SK-N-SH treated with all-trans-retinoic acid at 6 μM for 48 hours (cell line): ENCODE measurements around the gene ASPRV1.

Experiments used
- ATAC-seq: fragments of 200-7000 bp; cut with Tn5 transposase; 3 replicates; pipeline ENCODE4 v1.9.1; 2020; ENCODE audit warnings: mild to moderate bottlenecking, moderate library complexity
- BACH2 ChIP-seq: fragments of 250-450 bp; sonication (Bioruptor Pico); IDR thresholded peaks from 2 replicates; pipeline ENCODE4 v1.9.0; 2021; ENCODE audit warnings: mild to moderate bottlenecking, borderline replicate concordance
- CREB5 ChIP-seq: fragments of 250-450 bp; sonication (Bioruptor Pico); IDR thresholded peaks from 2 replicates; pipeline ENCODE4 v1.5.1; 2020; ENCODE audit warnings: low read depth, mild to moderate bottlenecking, moderate library complexity
- CSDC2 ChIP-seq: fragments of 250-450 bp; sonication (Bioruptor Pico); IDR thresholded peaks from 2 replicates; pipeline ENCODE4 v1.5.0; 2020; ENCODE audit warnings: mild to moderate bottlenecking, moderate library complexity
- CSRNP3 ChIP-seq: fragments of 250-450 bp; sonication (Bioruptor Pico); IDR thresholded peaks from 2 replicates; pipeline ENCODE4 v1.5.1; 2021; ENCODE audit warnings: mild to moderate bottlenecking, moderate library complexity
- ESRRG ChIP-seq: fragments of 250-450 bp; sonication (Bioruptor Pico); IDR thresholded peaks from 2 replicates; pipeline ENCODE4 v1.6.1; 2021; ENCODE audit warnings: mild to moderate bottlenecking
- GLIS3 ChIP-seq: fragments of 250-450 bp; sonication (Bioruptor Pico); IDR thresholded peaks from 2 replicates; pipeline ENCODE4 v1.5.0; 2020; ENCODE audit warnings: mild to moderate bottlenecking, moderate library complexity
- ISL1 ChIP-seq: fragments of 250-450 bp; sonication (Bioruptor Pico); IDR thresholded peaks from 2 replicates; pipeline ENCODE4 v2.1.2; 2022; ENCODE audit warnings: mild to moderate bottlenecking, moderate library complexity
- OSR1 ChIP-seq: fragments of 250-450 bp; sonication (Bioruptor Pico); IDR thresholded peaks from 2 replicates; pipeline ENCODE4 v1.8.0; 2022; ENCODE audit warnings: moderate library complexity, mild to moderate bottlenecking, inconsistent platforms
- PATZ1 ChIP-seq: fragments of 250-450 bp; sonication (Bioruptor Pico); IDR thresholded peaks from 2 replicates; pipeline ENCODE4 v1.8.0; 2020; ENCODE audit warnings: mild to moderate bottlenecking, moderate library complexity, borderline replicate concordance
- POU6F1 ChIP-seq: fragments of 250-450 bp; sonication (Bioruptor Pico); IDR thresholded peaks from 2 replicates; pipeline ENCODE4 v1.8.0; 2021; ENCODE audit warnings: low read depth, mild to moderate bottlenecking, moderate library complexity, borderline replicate concordance
- PPARA ChIP-seq: fragments of 250-450 bp; sonication (Bioruptor Pico); IDR thresholded peaks from 2 replicates; pipeline ENCODE4 v1.5.0; 2020; ENCODE audit warnings: mild to moderate bottlenecking, borderline replicate concordance
- RARB ChIP-seq: fragments of 250-450 bp; sonication (Bioruptor Pico); IDR thresholded peaks from 2 replicates; pipeline ENCODE4 v1.8.0; 2021; ENCODE audit warnings: mild to moderate bottlenecking, moderate library complexity
- SNAI2 ChIP-seq: fragments of 250-450 bp; sonication (Bioruptor Pico); IDR thresholded peaks from 2 replicates; pipeline ENCODE4 v1.5.0; 2020; ENCODE audit warnings: mild to moderate bottlenecking, moderate library complexity
- TCF4 ChIP-seq: fragments of 250-450 bp; sonication (Bioruptor Pico); IDR thresholded peaks from 2 replicates; pipeline ENCODE4 v1.8.0; 2021; ENCODE audit warnings: mild to moderate bottlenecking, moderate library complexity, borderline replicate concordance
- TSHZ2 ChIP-seq: fragments of 250-450 bp; sonication (Bioruptor Pico); IDR thresholded peaks from 2 replicates; pipeline ENCODE4 v1.5.0; 2020; ENCODE audit warnings: mild to moderate bottlenecking, moderate library complexity
- ZC3H10 ChIP-seq: fragments of 250-450 bp; sonication (Bioruptor Pico); IDR thresholded peaks from 2 replicates; pipeline ENCODE4 v1.5.1; 2021; ENCODE audit warnings: mild to moderate bottlenecking, moderate library complexity
- ZFP3 ChIP-seq: fragments of 250-450 bp; sonication (Bioruptor Pico); IDR thresholded peaks from 2 replicates; pipeline ENCODE4 v1.5.0; 2020; ENCODE audit warnings: mild to moderate bottlenecking, moderate library complexity
- ZFP30 ChIP-seq: fragments of 450-650 bp; formaldehyde crosslinking; IDR thresholded peaks from 2 replicates; pipeline ENCODE4 v1.5.0; 2022; ENCODE audit warnings: mild to moderate bottlenecking, moderate library complexity
- ZNF565 ChIP-seq: fragments of 450-650 bp; formaldehyde crosslinking; conservative IDR thresholded peaks from 2 replicates; pipeline ENCODE4 v1.5.0; 2020; ENCODE audit warnings: low read depth, mild to moderate bottlenecking, moderate library complexity
- ZNF70 ChIP-seq: fragments of 450-650 bp; formaldehyde crosslinking; IDR thresholded peaks from 2 replicates; pipeline ENCODE4 v1.5.0; 2020; ENCODE audit warnings: mild to moderate bottlenecking, moderate library complexity
- ZNF8 ChIP-seq: fragments of 450-650 bp; formaldehyde crosslinking; IDR thresholded peaks from 2 replicates; pipeline ENCODE4 v1.5.0; 2020; ENCODE audit warnings: mild to moderate bottlenecking, moderate library complexity

ASPRV1 gene

GRCh38 chr2:70009762-70010575, 48.5 kb upstream of the ASPRV1 start (continued):
- no peak for TF ChIP-seq CREB5 (CRISPR knock-in tag)
- TF ChIP-seq ZNF8: no peak
- no peak for TF ChIP-seq BACH2 (CRISPR knock-in tag)
- no peak for TF ChIP-seq TCF4 (CRISPR knock-in tag)
- no peak for TF ChIP-seq PATZ1
- TF ChIP-seq RARB (CRISPR knock-in tag): no peak
- TF ChIP-seq SNAI2: no peak

GRCh38 chr2:70008290-70008689, 46.9 kb upstream of the ASPRV1 start:
- ATAC-seq: no peak
- TF ChIP-seq RARB (CRISPR knock-in tag) (no peak), CSDC2 (no peak), BACH2 (CRISPR knock-in tag) (no peak), ZNF70 (CRISPR knock-in tag) (no peak), ISL1 (CRISPR knock-in tag) (no peak), ZC3H10 (no peak), TCF4 (CRISPR knock-in tag) (no peak), ZNF8 (no peak), OSR1 (CRISPR knock-in tag) (no peak), GLIS3 (CRISPR knock-in tag) (no peak), TSHZ2 (CRISPR knock-in tag) (no peak), ZFP3 (CRISPR knock-in tag) (no peak), ZFP30 (no peak), ZNF565 (no peak), CSRNP3 (CRISPR knock-in tag) (no peak)
- TF ChIP-seq, all 23 proteins: peak for 0

GRCh38 chr2:70007151-70007550, 45.7 kb upstream of the ASPRV1 start:
- ATAC-seq: no peak
- TF ChIP-seq ESRRG (CRISPR knock-in tag) (no peak), SNAI2 (no peak), BACH2 (CRISPR knock-in tag) (no peak), PPARA (CRISPR knock-in tag) (no peak), ZFP3 (CRISPR knock-in tag) (no peak), ZNF8 (no peak), TSHZ2 (CRISPR knock-in tag) (no peak), OSR1 (CRISPR knock-in tag) (no peak), PATZ1 (no peak), ZFP30 (no peak), CSRNP3 (CRISPR knock-in tag) (no peak), CSDC2 (no peak), RARB (CRISPR knock-in tag) (no peak), ZNF70 (CRISPR knock-in tag) (no peak), POU6F1 (no peak)
